Keratinocyte (primary cell): Measurements from ENCODE around the gene DIABLO. TPM values are rescaled to one million over a fixed set of nuclear protein-coding genes. Genes with fewer than 3 reads are reported as not detected.

Experiments used
- DNase-seq: peaks from one replicate; pipeline ENCODE4 v3.0.0-alpha.2; 2011; ENCODE audit warnings: low read depth, missing footprints, low spot score
- FAIRE-seq: peaks from 2 replicates; lab custom pipeline; 2011; peaks lifted over from hg19 to GRCh38; lab: Jason Lieb, UNC
- H2AFZ ChIP-seq: 2 replicates; pipeline ENCODE4 v1.6.0; 2012; ENCODE audit warnings: low read length, control low read depth, inconsistent platforms; ENCODE audit not compliant: control insufficient read depth
- H3K27ac ChIP-seq: 2 replicates; pipeline ENCODE4 v1.5.1; 2011; ENCODE audit warnings: low read length; ENCODE audit not compliant: control insufficient read depth, insufficient read depth
- H3K27me3 ChIP-seq: 3 replicates; pipeline ENCODE4 v1.6.0; 2011; ENCODE audit warnings: low read length; ENCODE audit not compliant: control insufficient read depth, insufficient read depth; ENCODE audit errors: extremely low read depth
- H3K36me3 ChIP-seq, 2 experiments: 2 replicates in 1 of 2; 3 replicates in 1 of 2; pipeline ENCODE4 v1.5.1; 2011; ENCODE audit warnings: low read length in 2 of 2, mild to moderate bottlenecking in 1 of 2; ENCODE audit not compliant: control insufficient read depth in 2 of 2, insufficient read depth in 2 of 2; ENCODE audit errors: extremely low read depth in 1 of 2
- H3K4me1 ChIP-seq: 3 replicates; pipeline ENCODE4 v1.5.1; 2011; ENCODE audit warnings: low read length; ENCODE audit not compliant: control insufficient read depth, insufficient read depth; ENCODE audit errors: extremely low read depth
- H3K4me2 ChIP-seq: 3 replicates; pipeline ENCODE4 v1.6.0; 2011; ENCODE audit warnings: low read depth, low read length; ENCODE audit not compliant: control insufficient read depth, insufficient read depth; ENCODE audit errors: extremely low read depth
- H3K4me3 ChIP-seq, 3 experiments: fragments of 200-600 bp in 1 of 3; sonication (generic) in 1 of 3; 2 replicates in 2 of 3; 3 replicates in 1 of 3; pipeline ENCODE4 v1.5.1; 2011 to 2016; ENCODE audit warnings: low read length in 3 of 3, mild to moderate bottlenecking in 3 of 3, control low read depth in 2 of 3, inconsistent platforms in 1 of 3, low read depth in 1 of 3, mixed read lengths in 1 of 3, mixed run types in 1 of 3, moderate library complexity in 1 of 3; ENCODE audit not compliant: control insufficient read depth in 2 of 3, insufficient read depth in 2 of 3; ENCODE audit errors: extremely low read depth in 1 of 3
- H3K79me2 ChIP-seq: 2 replicates; pipeline ENCODE4 v1.6.0; 2012; ENCODE audit warnings: low read length; ENCODE audit not compliant: control insufficient read depth, insufficient read depth
- H3K9ac ChIP-seq: 3 replicates; pipeline ENCODE4 v1.6.0; 2011; ENCODE audit warnings: low read length; ENCODE audit not compliant: control insufficient read depth, insufficient read depth; ENCODE audit errors: extremely low read depth
- H3K9me1 ChIP-seq: 3 replicates; pipeline ENCODE4 v1.6.0; 2011; ENCODE audit warnings: low read length; ENCODE audit not compliant: control insufficient read depth, insufficient read depth; ENCODE audit errors: extremely low read depth
- H3K9me3 ChIP-seq: 2 replicates; pipeline ENCODE4 v1.5.1; 2012; ENCODE audit warnings: low read depth, low read length; ENCODE audit not compliant: control insufficient read depth
- H4K20me1 ChIP-seq: 3 replicates; pipeline ENCODE4 v1.6.0; 2011; ENCODE audit warnings: low read length; ENCODE audit not compliant: control insufficient read depth, insufficient read depth; ENCODE audit errors: extremely low read depth
- EZH2 ChIP-seq: IDR thresholded peaks from one replicate; pipeline ENCODE4 v1.6.1; 2012; ENCODE audit warnings: inconsistent platforms, mild to moderate bottlenecking, low read length, moderate library complexity
- dilution Hi-C: fragments of 300-500 bp; cut with MboI; formaldehyde crosslinking; loops from one replicate; pipeline ENCODE4 v1.7.0; 2020; ENCODE audit warnings: low sequenced_read_pairs; ENCODE audit not compliant: extremely low pct_ligation_motif_present
- polyA plus RNA-seq, 5 experiments: library from polyadenylated mRNA; depleted of rRNA in 3 of 5; stranded (reverse) in 3 of 5; stranded (forward) in 1 of 5; unstranded in 1 of 5; fragments of >200 nt; gene quantifications; 1 replicate in 1 of 5; 2 replicates in 3 of 5; 3 replicates in 1 of 5; pipeline versions ENCODE4 v1.2.1 to v1.2.3, GENCODE V29; 2011 to 2012; ENCODE audit warnings: missing spikeins in 2 of 5, low read depth in 1 of 5, low replicate concordance in 1 of 5
- TF ChIP-seq, protein P1 (sequence below), 3 experiments: IDR thresholded peaks in 1 of 3; conservative IDR thresholded peaks in 1 of 3; optimal IDR thresholded peaks in 1 of 3; 2 replicates in 2 of 3; 3 replicates in 1 of 3; pipeline versions ENCODE3 to v1.5.1; 2011; ENCODE audit warnings: low read length in 3 of 3, mild to moderate bottlenecking in 3 of 3, moderate library complexity in 2 of 3, control low read depth in 1 of 3, inconsistent platforms in 1 of 3; ENCODE audit not compliant: insufficient read depth in 2 of 3; ENCODE audit errors: extremely low read depth in 1 of 3

DIABLO gene
- polyA plus RNA-seq, 1 donor (not counting 4 experiments of a cell fraction or from before 2014, with no cell fraction given), result 41.6 TPM

- Histone ChIP-seq H3K27ac (no peak overlapping the region), H3K4me2 (no peak overlapping the region), H3K27me3 (no peaks in the 10 kb centered on the region), H2AFZ (no peak overlapping the region), H3K79me2 (no peaks in the 10 kb centered on the region), H4K20me1 (no peaks in the 10 kb centered on the region), H3K4me3 (no peak overlapping the region), H3K9me1 (no peaks in the 10 kb centered on the region), H3K4me1 (no peaks in the 10 kb centered on the region), H3K36me3 (no peaks in the 10 kb centered on the region), H3K9ac (no peak overlapping the region), H3K9me3 (peaks cover 3% of the 10 kb centered on the region)
- DNase-seq, result no peak
- TF ChIP-seq, protein P1, sequence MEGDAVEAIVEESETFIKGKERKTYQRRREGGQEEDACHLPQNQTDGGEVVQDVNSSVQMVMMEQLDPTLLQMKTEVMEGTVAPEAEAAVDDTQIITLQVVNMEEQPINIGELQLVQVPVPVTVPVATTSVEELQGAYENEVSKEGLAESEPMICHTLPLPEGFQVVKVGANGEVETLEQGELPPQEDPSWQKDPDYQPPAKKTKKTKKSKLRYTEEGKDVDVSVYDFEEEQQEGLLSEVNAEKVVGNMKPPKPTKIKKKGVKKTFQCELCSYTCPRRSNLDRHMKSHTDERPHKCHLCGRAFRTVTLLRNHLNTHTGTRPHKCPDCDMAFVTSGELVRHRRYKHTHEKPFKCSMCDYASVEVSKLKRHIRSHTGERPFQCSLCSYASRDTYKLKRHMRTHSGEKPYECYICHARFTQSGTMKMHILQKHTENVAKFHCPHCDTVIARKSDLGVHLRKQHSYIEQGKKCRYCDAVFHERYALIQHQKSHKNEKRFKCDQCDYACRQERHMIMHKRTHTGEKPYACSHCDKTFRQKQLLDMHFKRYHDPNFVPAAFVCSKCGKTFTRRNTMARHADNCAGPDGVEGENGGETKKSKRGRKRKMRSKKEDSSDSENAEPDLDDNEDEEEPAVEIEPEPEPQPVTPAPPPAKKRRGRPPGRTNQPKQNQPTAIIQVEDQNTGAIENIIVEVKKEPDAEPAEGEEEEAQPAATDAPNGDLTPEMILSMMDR (optimal IDR thresholded peaks at IDR 0.05 in 1 of 3, IDR thresholded peaks at IDR 0.05 in 1 of 3, conservative IDR thresholded peaks at IDR 0.05 in 1 of 3; ENCODE audit: extremely low read depth in 1 of 3, insufficient read depth in 2 of 3, low read length in 3 of 3), result no peak
- no peak for TF ChIP-seq EZH2
- no peak for FAIRE-seq
- dilution Hi-C loops, result no loop called here
Measured at GRCh38 chr12:122194804-122195203, 31.0 kb downstream of the DIABLO start.

DNA sequence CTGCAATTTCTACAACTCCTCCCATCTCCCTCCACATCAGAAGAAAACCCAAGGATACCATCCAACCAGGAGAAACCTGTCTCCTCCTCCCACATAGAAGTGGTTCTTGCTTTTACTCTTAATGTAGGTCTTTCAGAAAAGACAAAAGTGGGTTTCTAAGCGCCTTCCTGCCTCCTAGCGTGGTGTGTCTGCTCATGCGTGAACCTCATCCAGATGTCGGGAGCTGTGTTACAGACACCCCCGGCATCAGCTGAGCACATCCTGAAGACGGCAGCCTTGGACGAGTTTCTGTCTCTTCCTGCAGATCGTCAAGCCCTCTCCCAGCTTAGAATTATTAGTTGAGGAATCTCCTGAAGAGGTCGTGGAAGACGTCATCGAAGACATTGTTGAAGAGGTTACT is 33.4 kb downstream of the DIABLO start:
- TF ChIP-seq, protein P1 (optimal IDR thresholded peaks at IDR 0.05 in 1 of 3, IDR thresholded peaks at IDR 0.05 in 1 of 3, conservative IDR thresholded peaks at IDR 0.05 in 1 of 3; ENCODE audit: extremely low read depth in 1 of 3, insufficient read depth in 2 of 3, low read length in 3 of 3), result no peak
- no peak for TF ChIP-seq EZH2
- no peak overlapping the region for H3K9ac ChIP-seq
- H3K36me3 ChIP-seq, result no peaks in the 10 kb centered on the region
- H3K4me2 ChIP-seq, result no peak overlapping the region
- dilution Hi-C loops, result no loop called here
- no peaks in the 10 kb centered on the region for H3K9me1 ChIP-seq
- no peak for DNase-seq
- no peaks in the 10 kb centered on the region for H3K79me2 ChIP-seq
- H3K4me3 ChIP-seq, result no peak overlapping the region
- no peaks in the 10 kb centered on the region for H4K20me1 ChIP-seq
- peaks cover 3% of the 10 kb centered on the region for H3K9me3 ChIP-seq
- no peaks in the 10 kb centered on the region for H3K27me3 ChIP-seq
- H3K4me1 ChIP-seq, result no peaks in the 10 kb centered on the region
- no peak overlapping the region for H2AFZ ChIP-seq
- H3K27ac ChIP-seq, result no peak overlapping the region
- FAIRE-seq, result no peak
